ENCODE results near the gene TMEM204.

GRCh38 chr16:1537138-1537577 lies 3.7 kb downstream of the TMEM204 start:
- TF ChIP-seq POLR2A (IDR thresholded peaks at IDR 0.05; ENCODE audit: low read depth, low read length) (no peak), POLR2AphosphoS5 (IDR thresholded peaks at IDR 0.05; ENCODE audit: low read depth, low read length) (no peak)
